ACC112 (cell line): ENCODE results near the gene WWOX.

ENCODE experiments used
- H2AFZ ChIP-seq: fragments of 200-600 bp; sonication (generic); one replicate; pipeline ENCODE4 v1.6.0; 2017; ENCODE audit warnings: antibody characterized with exemption, low read length; ENCODE audit not compliant: unreplicated experiment
- H3K27ac ChIP-seq: fragments of 200-600 bp; sonication (generic); 2 replicates; pipeline ENCODE4 v1.5.1; 2014; ENCODE audit warnings: low read depth, mild to moderate bottlenecking, antibody characterized with exemption, low read length, moderate library complexity
- H3K27me3 ChIP-seq: fragments of 200-600 bp; sonication (generic); 2 replicates; pipeline ENCODE4 v1.6.1; 2014; ENCODE audit warnings: mild to moderate bottlenecking, antibody characterized with exemption, low read length, moderate library complexity, mixed read lengths; ENCODE audit not compliant: insufficient read depth
- H3K36me3 ChIP-seq: fragments of 200-600 bp; sonication (generic); 2 replicates; pipeline ENCODE4 v1.6.1; 2016; ENCODE audit warnings: mild to moderate bottlenecking, antibody characterized with exemption, low read length, moderate library complexity, mixed read lengths; ENCODE audit not compliant: insufficient read depth
- H3K4me1 ChIP-seq: fragments of 200-600 bp; sonication (generic); one replicate; pipeline ENCODE4 v1.6.1; 2016; ENCODE audit warnings: low read length, mixed read lengths; ENCODE audit not compliant: insufficient read depth, unreplicated experiment, control insufficient read depth
- H3K4me3 ChIP-seq: fragments of 200-600 bp; sonication (generic); 2 replicates; pipeline ENCODE4 v1.5.1; 2014; ENCODE audit warnings: mild to moderate bottlenecking, low read depth, low read length
- H3K79me2 ChIP-seq: fragments of 200-600 bp; sonication (generic); one replicate; pipeline ENCODE4 v1.6.0; 2016; ENCODE audit warnings: low read length; ENCODE audit not compliant: control insufficient read depth, unreplicated experiment, insufficient read depth

The WWOX gene

GRCh38 chr16:78285437-78285922 is 186.0 kb downstream of the WWOX start:
- Histone ChIP-seq H3K27me3 (no peaks in the 10 kb centered on the region), H3K79me2 (no peaks in the 10 kb centered on the region), H2AFZ (no peak overlapping the region), H3K4me1 (no peaks in the 10 kb centered on the region), H3K36me3 (no peaks in the 10 kb centered on the region), H3K27ac (no peak overlapping the region), H3K4me3 (no peak overlapping the region)

- H3K4me1 ChIP-seq: no peaks in the 10 kb centered on the region
- no peak overlapping the region for H2AFZ ChIP-seq
- no peak overlapping the region for H3K27ac ChIP-seq
- no peak overlapping the region for H3K4me3 ChIP-seq
- H3K79me2 ChIP-seq: no peaks in the 10 kb centered on the region
- H3K36me3 ChIP-seq: no peaks in the 10 kb centered on the region
- H3K27me3 ChIP-seq: no peaks in the 10 kb centered on the region
Measured at GRCh38 chr16:78286065-78286464, 186.6 kb downstream of the WWOX start.

- Histone ChIP-seq H3K27ac (no peak overlapping the region), H3K36me3 (no peaks in the 10 kb centered on the region), H3K27me3 (no peaks in the 10 kb centered on the region), H2AFZ (no peak overlapping the region), H3K79me2 (no peaks in the 10 kb centered on the region), H3K4me1 (no peaks in the 10 kb centered on the region), H3K4me3 (no peak overlapping the region)
Measured at GRCh38 chr16:78288888-78289287, 189.4 kb downstream of the WWOX start.

- no peaks in the 10 kb centered on the region for H3K79me2 ChIP-seq
- no peaks in the 10 kb centered on the region for H3K4me1 ChIP-seq
- no peaks in the 10 kb centered on the region for H3K36me3 ChIP-seq
- no peaks in the 10 kb centered on the region for H3K27me3 ChIP-seq
- H2AFZ ChIP-seq: no peak overlapping the region
- no peak overlapping the region for H3K27ac ChIP-seq
- H3K4me3 ChIP-seq: no peak overlapping the region
Measured at GRCh38 chr16:78289373-78289772, 189.9 kb downstream of the WWOX start.

GRCh38 chr16:78289844-78290277 is 190.4 kb downstream of the WWOX start:
- no peaks in the 10 kb centered on the region for H3K4me1 ChIP-seq
- H3K4me3 ChIP-seq: no peak overlapping the region
- H2AFZ ChIP-seq: no peak overlapping the region
- H3K79me2 ChIP-seq: no peaks in the 10 kb centered on the region
- H3K27ac ChIP-seq: no peak overlapping the region
- H3K36me3 ChIP-seq: no peaks in the 10 kb centered on the region
- no peaks in the 10 kb centered on the region for H3K27me3 ChIP-seq

GRCh38 chr16:78290395-78290794 is 190.9 kb downstream of the WWOX start:
- Histone ChIP-seq H3K27ac (no peak overlapping the region), H3K79me2 (no peaks in the 10 kb centered on the region), H3K27me3 (no peaks in the 10 kb centered on the region), H3K4me1 (no peaks in the 10 kb centered on the region), H3K4me3 (no peak overlapping the region), H2AFZ (no peak overlapping the region), H3K36me3 (no peaks in the 10 kb centered on the region)

- H3K4me1 ChIP-seq: no peaks in the 10 kb centered on the region
- no peak overlapping the region for H3K27ac ChIP-seq
- H3K4me3 ChIP-seq: no peak overlapping the region
- no peak overlapping the region for H2AFZ ChIP-seq
- H3K79me2 ChIP-seq: no peaks in the 10 kb centered on the region
- H3K27me3 ChIP-seq: no peaks in the 10 kb centered on the region
- H3K36me3 ChIP-seq: no peaks in the 10 kb centered on the region
Measured at GRCh38 chr16:78290872-78291591, 191.6 kb downstream of the WWOX start.

GRCh38 chr16:78291604-78292003 is 192.2 kb downstream of the WWOX start:
- Histone ChIP-seq H3K36me3 (no peaks in the 10 kb centered on the region), H2AFZ (no peak overlapping the region), H3K27me3 (no peaks in the 10 kb centered on the region), H3K4me1 (no peaks in the 10 kb centered on the region), H3K4me3 (no peak overlapping the region), H3K79me2 (no peaks in the 10 kb centered on the region), H3K27ac (no peak overlapping the region)

GRCh38 chr16:78292086-78292843 is 192.8 kb downstream of the WWOX start:
- Histone ChIP-seq H3K36me3 (no peaks in the 10 kb centered on the region), H2AFZ (no peak overlapping the region), H3K27ac (no peak overlapping the region), H3K79me2 (no peaks in the 10 kb centered on the region), H3K4me1 (no peaks in the 10 kb centered on the region), H3K4me3 (no peak overlapping the region), H3K27me3 (no peaks in the 10 kb centered on the region)

GRCh38 chr16:78292844-78293380 is 193.5 kb downstream of the WWOX start:
- Histone ChIP-seq H3K27ac (no peak overlapping the region), H3K79me2 (no peaks in the 10 kb centered on the region), H3K27me3 (no peaks in the 10 kb centered on the region), H3K4me3 (no peak overlapping the region), H3K36me3 (no peaks in the 10 kb centered on the region), H3K4me1 (no peaks in the 10 kb centered on the region), H2AFZ (no peak overlapping the region)
